ENCODE measurements around the gene CROCC2. TPM values are rescaled to one million over a fixed set of nuclear protein-coding genes. Genes with fewer than 3 reads are reported as not detected.

Gene CROCC2
- total and polyA plus RNA-seq, 2 experiments from 2014 or later, result not detected

DNA sequence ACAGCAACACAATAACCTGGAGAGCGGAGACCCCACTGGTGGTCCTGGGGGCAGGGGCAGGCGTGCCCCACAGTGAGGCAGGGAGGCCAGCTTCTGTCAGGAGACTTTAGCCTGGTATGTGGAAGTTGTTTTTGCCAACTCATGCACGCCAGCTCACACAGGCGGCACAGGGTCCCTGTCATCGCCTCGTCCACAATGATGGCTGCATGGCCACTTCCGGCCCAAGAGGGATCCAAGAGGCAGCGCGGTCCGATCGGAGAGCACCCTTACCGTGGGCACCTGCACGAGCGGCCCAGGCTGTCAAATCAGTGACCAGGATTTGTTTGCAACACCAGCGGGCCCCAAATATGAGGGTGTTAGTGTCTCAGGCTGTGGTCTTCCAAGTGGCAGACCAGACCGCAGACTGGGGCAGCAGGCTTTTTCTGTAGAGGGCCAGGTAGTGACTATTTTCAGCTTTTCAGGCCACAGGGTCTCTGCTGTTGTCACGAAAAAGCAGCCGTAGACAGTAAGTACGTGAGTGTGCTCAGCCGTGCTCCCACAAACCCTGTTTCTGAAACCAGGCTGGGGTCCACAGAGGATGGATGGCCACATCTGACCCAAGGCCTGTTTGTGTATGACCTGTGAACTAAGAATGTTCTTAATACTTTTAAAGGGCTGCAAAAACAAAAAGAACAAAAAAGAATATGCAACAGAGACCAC lies 113.5 kb downstream of the CROCC2 start:
- no peak overlapping the region for H3K27ac ChIP-seq
- H3K27me3 ChIP-seq, result no peaks in the 10 kb centered on the region
- H3K36me3 ChIP-seq, result no peaks in the 10 kb centered on the region
- H3K4me1 ChIP-seq (ENCODE audit: low read depth), result no peaks in the 10 kb centered on the region
- no peak for DNase-seq (ENCODE audit: low read depth in 1 of 2, low spot score in 1 of 2)
- no peak overlapping the region for H3K4me3 ChIP-seq
- TF ChIP-seq, protein P1, sequence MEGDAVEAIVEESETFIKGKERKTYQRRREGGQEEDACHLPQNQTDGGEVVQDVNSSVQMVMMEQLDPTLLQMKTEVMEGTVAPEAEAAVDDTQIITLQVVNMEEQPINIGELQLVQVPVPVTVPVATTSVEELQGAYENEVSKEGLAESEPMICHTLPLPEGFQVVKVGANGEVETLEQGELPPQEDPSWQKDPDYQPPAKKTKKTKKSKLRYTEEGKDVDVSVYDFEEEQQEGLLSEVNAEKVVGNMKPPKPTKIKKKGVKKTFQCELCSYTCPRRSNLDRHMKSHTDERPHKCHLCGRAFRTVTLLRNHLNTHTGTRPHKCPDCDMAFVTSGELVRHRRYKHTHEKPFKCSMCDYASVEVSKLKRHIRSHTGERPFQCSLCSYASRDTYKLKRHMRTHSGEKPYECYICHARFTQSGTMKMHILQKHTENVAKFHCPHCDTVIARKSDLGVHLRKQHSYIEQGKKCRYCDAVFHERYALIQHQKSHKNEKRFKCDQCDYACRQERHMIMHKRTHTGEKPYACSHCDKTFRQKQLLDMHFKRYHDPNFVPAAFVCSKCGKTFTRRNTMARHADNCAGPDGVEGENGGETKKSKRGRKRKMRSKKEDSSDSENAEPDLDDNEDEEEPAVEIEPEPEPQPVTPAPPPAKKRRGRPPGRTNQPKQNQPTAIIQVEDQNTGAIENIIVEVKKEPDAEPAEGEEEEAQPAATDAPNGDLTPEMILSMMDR (IDR thresholded peaks at IDR 0.05; ENCODE audit: low read depth, low read length), result no peak
- H3K9me3 ChIP-seq (ENCODE audit: low read depth), result no peaks in the 10 kb centered on the region

DNA sequence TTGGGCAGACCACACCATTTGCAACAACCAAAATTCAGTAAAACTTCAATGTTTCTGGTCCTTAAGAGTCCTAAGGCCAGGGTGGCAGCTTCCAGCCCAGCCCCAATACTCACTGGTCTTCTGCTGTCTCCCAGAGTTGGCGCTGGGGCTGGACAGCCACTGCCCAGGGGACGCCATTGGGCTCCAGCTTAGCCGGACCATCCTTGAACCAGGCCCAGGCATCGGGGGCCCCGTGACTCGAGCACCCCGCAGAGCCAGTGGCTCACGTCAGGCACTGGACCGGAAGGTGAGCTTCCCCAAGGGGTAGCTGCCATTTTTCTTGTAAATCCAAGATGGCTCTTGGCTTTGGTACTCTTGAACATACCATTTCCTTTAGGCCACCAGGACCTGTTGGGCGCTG lies 114.1 kb downstream of the CROCC2 start:
- no peak for DNase-seq (ENCODE audit: low read depth in 1 of 2, low spot score in 1 of 2)
- Histone ChIP-seq H3K27ac (no peak overlapping the region), H3K36me3 (no peaks in the 10 kb centered on the region), H3K4me1 (ENCODE audit: low read depth) (no peaks in the 10 kb centered on the region), H3K4me3 (no peak overlapping the region), H3K27me3 (no peaks in the 10 kb centered on the region), H3K9me3 (ENCODE audit: low read depth) (no peaks in the 10 kb centered on the region)
- TF ChIP-seq, protein P1 (IDR thresholded peaks at IDR 0.05; ENCODE audit: low read depth, low read length), result no peak

DNA sequence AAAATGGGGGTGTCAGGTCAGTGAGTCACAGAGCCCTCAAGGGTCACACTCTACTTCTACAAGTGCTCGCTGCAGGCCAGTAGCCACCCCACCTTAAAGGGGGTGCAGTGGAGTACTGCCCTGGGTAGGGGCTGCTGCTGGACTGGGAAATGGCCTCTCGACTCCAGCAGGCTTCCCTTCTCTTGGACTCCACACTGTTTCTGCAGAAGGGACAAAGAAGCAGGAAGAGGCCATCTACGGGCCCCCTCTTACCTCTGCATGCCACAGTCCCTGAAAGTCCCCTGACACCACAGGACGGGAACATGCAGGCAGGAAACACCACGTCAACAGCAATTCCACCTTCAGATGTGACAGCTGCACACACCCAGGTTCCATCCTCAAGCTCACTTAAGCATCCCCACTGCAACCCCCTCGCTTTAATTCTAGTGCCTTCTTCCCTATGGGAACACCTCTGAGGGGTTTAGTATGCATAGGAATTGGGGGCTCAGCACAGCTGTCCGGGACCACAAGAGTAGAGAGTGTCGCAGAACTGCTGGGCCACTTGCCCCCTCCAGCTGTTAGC lies 114.6 kb downstream of the CROCC2 start:
- H3K27me3 ChIP-seq, result no peaks in the 10 kb centered on the region
- no peaks in the 10 kb centered on the region for H3K4me1 ChIP-seq (ENCODE audit: low read depth)
- no peak for DNase-seq (ENCODE audit: low read depth in 1 of 2, low spot score in 1 of 2)
- no peaks in the 10 kb centered on the region for H3K36me3 ChIP-seq
- no peak overlapping the region for H3K27ac ChIP-seq
- H3K9me3 ChIP-seq (ENCODE audit: low read depth), result no peaks in the 10 kb centered on the region
- no peak overlapping the region for H3K4me3 ChIP-seq
- TF ChIP-seq, protein P1 (IDR thresholded peaks at IDR 0.05; ENCODE audit: low read depth, low read length), result no peak

DNA sequence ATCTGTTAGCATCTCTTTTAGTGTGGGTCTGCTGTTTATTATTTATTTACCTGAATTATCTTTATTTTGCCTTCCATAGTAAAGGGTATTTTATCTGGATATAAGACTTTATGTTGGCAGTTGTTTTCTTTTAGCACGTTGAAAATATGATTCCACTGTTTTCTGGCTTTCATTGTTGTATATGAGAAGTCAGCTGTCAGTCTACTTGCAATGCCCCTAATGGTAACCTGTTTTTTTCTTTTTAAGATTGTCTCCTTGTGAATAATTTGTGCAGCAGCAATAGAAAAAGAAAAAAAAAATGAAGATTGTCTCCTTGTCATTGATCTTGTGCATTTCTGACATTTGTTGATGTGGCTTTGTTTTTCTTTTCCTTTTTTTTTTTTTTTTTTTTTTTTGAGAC lies 119.5 kb downstream of the CROCC2 start:
- TF ChIP-seq, protein P1 (IDR thresholded peaks at IDR 0.05; ENCODE audit: low read depth, low read length), result no peak
- Histone ChIP-seq H3K4me3 (no peak overlapping the region), H3K27me3 (no peaks in the 10 kb centered on the region), H3K36me3 (no peaks in the 10 kb centered on the region), H3K4me1 (ENCODE audit: low read depth) (no peaks in the 10 kb centered on the region), H3K27ac (no peak overlapping the region), H3K9me3 (ENCODE audit: low read depth) (no peaks in the 10 kb centered on the region)
- no peak for DNase-seq (ENCODE audit: low read depth in 1 of 2, low spot score in 1 of 2)

DNA sequence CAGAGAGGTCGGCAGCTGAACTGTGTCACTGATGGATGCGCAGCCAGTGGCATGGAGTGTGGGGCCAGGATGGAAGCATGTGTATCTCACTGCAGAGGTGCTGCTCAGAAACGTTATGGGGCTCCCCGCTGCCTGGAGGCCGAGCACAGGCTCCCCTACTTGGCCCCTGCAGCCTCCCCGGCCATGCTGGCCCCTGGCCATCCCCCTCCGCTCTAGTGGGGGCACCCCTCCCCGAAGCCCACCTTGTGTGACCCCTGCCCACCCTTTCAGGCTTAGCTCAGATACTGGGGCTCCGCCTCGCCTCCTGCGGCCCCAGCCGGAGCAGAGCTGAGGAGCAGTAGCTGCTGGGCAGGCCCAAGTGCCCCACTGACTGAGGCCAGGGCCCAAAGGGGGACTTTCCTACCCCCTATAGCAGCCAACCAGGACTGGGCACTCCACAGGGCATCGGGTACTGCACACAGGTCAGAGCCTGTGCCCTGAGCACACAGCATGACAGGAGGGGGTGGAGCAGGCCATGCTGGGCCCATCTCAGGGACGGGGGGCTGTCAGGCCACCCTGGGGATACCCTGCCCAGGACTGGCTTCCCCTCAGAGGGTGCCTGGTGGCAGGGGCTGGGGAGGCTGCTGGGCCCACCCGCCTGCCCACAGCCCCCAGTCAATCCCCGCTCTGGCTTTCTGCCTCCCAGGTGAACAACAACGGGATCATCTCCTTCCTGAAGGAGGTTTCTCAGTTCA lies 123.6 kb downstream of the CROCC2 start:
- no peak overlapping the region for H3K27ac ChIP-seq
- no peaks in the 10 kb centered on the region for H3K9me3 ChIP-seq (ENCODE audit: low read depth)
- no peak overlapping the region for H3K4me3 ChIP-seq
- no peaks in the 10 kb centered on the region for H3K36me3 ChIP-seq
- peaks cover 4% of the 10 kb centered on the region for H3K27me3 ChIP-seq
- H3K4me1 ChIP-seq (ENCODE audit: low read depth), result no peaks in the 10 kb centered on the region
- TF ChIP-seq, protein P1 (IDR thresholded peaks at IDR 0.05; ENCODE audit: low read depth, low read length), result no peak
- no peak for DNase-seq (ENCODE audit: low read depth in 1 of 2, low spot score in 1 of 2)
